ENCODE measurements around the gene L3MBTL4. TPM values are rescaled to one million over a fixed set of nuclear protein-coding genes. Genes with fewer than 3 reads are reported as not detected.

The L3MBTL4 gene
- total RNA-seq, 1 donor from 2014 or later = 0.56 TPM

- H3K27me3 Mint-ChIP-seq (ENCODE audit: unreplicated experiment) = no peaks in the 10 kb centered on the region
- no peak for DNase-seq (ENCODE audit: low spot score)
- H3K36me3 Mint-ChIP-seq (ENCODE audit: low read depth, unreplicated experiment) = no peaks in the 10 kb centered on the region
- no peak overlapping the region for H3K4me3 Mint-ChIP-seq (ENCODE audit: unreplicated experiment)
- H3K9me3 Mint-ChIP-seq (ENCODE audit: unreplicated experiment) = peaks cover 5% of the 10 kb centered on the region
- no peak overlapping the region for H3K27ac Mint-ChIP-seq (ENCODE audit: unreplicated experiment)
- H3K4me1 Mint-ChIP-seq (ENCODE audit: unreplicated experiment) = no peaks in the 10 kb centered on the region
- TF ChIP-seq CTCF (IDR thresholded peaks at IDR 0.05; ENCODE audit: unreplicated experiment) = no peak
Observed at GRCh38 chr18:6069539-6069938, 345.2 kb downstream of the L3MBTL4 start.

- no peak overlapping the region for H3K4me3 Mint-ChIP-seq (ENCODE audit: unreplicated experiment)
- H3K27me3 Mint-ChIP-seq (ENCODE audit: unreplicated experiment) = no peaks in the 10 kb centered on the region
- no peak overlapping the region for H3K27ac Mint-ChIP-seq (ENCODE audit: unreplicated experiment)
- no peak for DNase-seq (ENCODE audit: low spot score)
- TF ChIP-seq CTCF (IDR thresholded peaks at IDR 0.05; ENCODE audit: unreplicated experiment) = no peak
- H3K9me3 Mint-ChIP-seq (ENCODE audit: unreplicated experiment) = peaks cover 5% of the 10 kb centered on the region
- no peaks in the 10 kb centered on the region for H3K36me3 Mint-ChIP-seq (ENCODE audit: low read depth, unreplicated experiment)
- H3K4me1 Mint-ChIP-seq (ENCODE audit: unreplicated experiment) = no peaks in the 10 kb centered on the region
Observed at GRCh38 chr18:6069103-6069502, 345.6 kb downstream of the L3MBTL4 start.

- Mint-ChIP-seq H3K4me3 (ENCODE audit: unreplicated experiment) (no peak overlapping the region), H3K36me3 (ENCODE audit: low read depth, unreplicated experiment) (no peaks in the 10 kb centered on the region), H3K27me3 (ENCODE audit: unreplicated experiment) (no peaks in the 10 kb centered on the region), H3K4me1 (ENCODE audit: unreplicated experiment) (peaks cover 5% of the 10 kb centered on the region), H3K27ac (ENCODE audit: unreplicated experiment) (no peak overlapping the region), H3K9me3 (ENCODE audit: unreplicated experiment) (no peaks in the 10 kb centered on the region)
- no peak for TF ChIP-seq CTCF (IDR thresholded peaks at IDR 0.05; ENCODE audit: unreplicated experiment)
- DNase-seq (ENCODE audit: low spot score) = no peak
Observed at GRCh38 chr18:6060149-6060548, 354.6 kb downstream of the L3MBTL4 start.

DNA sequence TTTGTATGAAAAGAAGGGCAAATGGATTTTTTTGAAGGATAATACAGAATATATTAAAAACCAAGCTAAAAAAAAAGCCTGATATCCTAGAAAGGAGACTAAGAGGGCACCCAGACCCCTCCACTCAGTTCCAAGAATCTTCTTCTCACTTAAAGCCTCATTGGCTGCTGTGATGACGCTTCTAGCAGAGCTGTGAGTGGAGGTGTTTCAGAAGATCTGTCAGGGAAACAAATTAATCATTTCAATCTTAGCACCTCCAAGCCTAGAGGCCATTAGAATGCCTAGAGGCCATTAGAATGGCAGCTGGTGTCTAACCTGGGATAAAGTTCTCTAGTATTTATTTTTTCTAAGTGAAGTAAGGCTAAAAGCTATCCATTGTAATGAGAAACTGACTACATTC is 355.2 kb downstream of the L3MBTL4 start:
- H3K27ac Mint-ChIP-seq (ENCODE audit: unreplicated experiment) = no peak overlapping the region
- H3K4me3 Mint-ChIP-seq (ENCODE audit: unreplicated experiment) = no peak overlapping the region
- no peaks in the 10 kb centered on the region for H3K9me3 Mint-ChIP-seq (ENCODE audit: unreplicated experiment)
- no peak for TF ChIP-seq CTCF (IDR thresholded peaks at IDR 0.05; ENCODE audit: unreplicated experiment)
- no peaks in the 10 kb centered on the region for H3K36me3 Mint-ChIP-seq (ENCODE audit: low read depth, unreplicated experiment)
- H3K27me3 Mint-ChIP-seq (ENCODE audit: unreplicated experiment) = no peaks in the 10 kb centered on the region
- H3K4me1 Mint-ChIP-seq (ENCODE audit: unreplicated experiment) = peaks cover 5% of the 10 kb centered on the region
- no peak for DNase-seq (ENCODE audit: low spot score)

GRCh38 chr18:6058941-6059340 is 355.8 kb downstream of the L3MBTL4 start:
- TF ChIP-seq CTCF (IDR thresholded peaks at IDR 0.05; ENCODE audit: unreplicated experiment) = no peak
- Mint-ChIP-seq H3K4me3 (ENCODE audit: unreplicated experiment) (no peak overlapping the region), H3K9me3 (ENCODE audit: unreplicated experiment) (no peaks in the 10 kb centered on the region), H3K36me3 (ENCODE audit: low read depth, unreplicated experiment) (no peaks in the 10 kb centered on the region), H3K27me3 (ENCODE audit: unreplicated experiment) (no peaks in the 10 kb centered on the region), H3K4me1 (ENCODE audit: unreplicated experiment) (peaks cover 5% of the 10 kb centered on the region), H3K27ac (ENCODE audit: unreplicated experiment) (no peak overlapping the region)
- no peak for DNase-seq (ENCODE audit: low spot score)
